Left kidney (tissue), 2 donors: ENCODE results near the gene ADAMTS17. TPM values are rescaled to one million over a fixed set of nuclear protein-coding genes. Genes with fewer than 3 reads are reported as not detected.

Experiments
- DNase-seq: peaks from one replicate; pipeline ENCODE4 v3.0.0-alpha.2; 2013
- polyA plus RNA-seq: library from polyadenylated mRNA; unstranded; fragments of 120-200 nt; gene quantifications from one replicate; pipeline ENCODE4 v1.2.1, GENCODE V29; 2013; ENCODE audit not compliant: insufficient read length

Gene ADAMTS17
- polyA plus RNA-seq, 1 donor, result 2.3 TPM

- DNase-seq, result no peak
Observed at GRCh38 chr15:100174159-100174903, 167.4 kb downstream of the ADAMTS17 start.

GRCh38 chr15:100172356-100173024 is 169.3 kb downstream of the ADAMTS17 start:
- DNase-seq, result no peak

- DNase-seq, result no peak
Observed at GRCh38 chr15:100171411-100171810, 170.4 kb downstream of the ADAMTS17 start.

GRCh38 chr15:100170291-100171210 is 171.2 kb downstream of the ADAMTS17 start:
- no peak for DNase-seq

GRCh38 chr15:100169615-100170290 is 172.0 kb downstream of the ADAMTS17 start:
- no peak for DNase-seq

GRCh38 chr15:100168787-100169186 is 173.0 kb downstream of the ADAMTS17 start:
- DNase-seq, result no peak

- DNase-seq, result no peak
Observed at GRCh38 chr15:100167884-100168375, 173.8 kb downstream of the ADAMTS17 start.

GRCh38 chr15:100166313-100166712 is 175.5 kb downstream of the ADAMTS17 start:
- DNase-seq, result no peak

- no peak for DNase-seq
Observed at GRCh38 chr15:100163961-100164360, 177.8 kb downstream of the ADAMTS17 start.

GRCh38 chr15:100160953-100161352 is 180.8 kb downstream of the ADAMTS17 start:
- no peak for DNase-seq

GRCh38 chr15:100159436-100159835 is 182.3 kb downstream of the ADAMTS17 start:
- no peak for DNase-seq

- no peak for DNase-seq
Observed at GRCh38 chr15:100158356-100158755, 183.4 kb downstream of the ADAMTS17 start.

- DNase-seq, result no peak
Observed at GRCh38 chr15:100156201-100156600, 185.6 kb downstream of the ADAMTS17 start.

GRCh38 chr15:100154338-100154737 is 187.4 kb downstream of the ADAMTS17 start:
- DNase-seq, result no peak

- no peak for DNase-seq
Observed at GRCh38 chr15:100152463-100152862, 189.3 kb downstream of the ADAMTS17 start.

GRCh38 chr15:100150906-100151305 is 190.9 kb downstream of the ADAMTS17 start:
- no peak for DNase-seq

- no peak for DNase-seq
Observed at GRCh38 chr15:100147828-100148227, 193.9 kb downstream of the ADAMTS17 start.

GRCh38 chr15:100143378-100143777 is 198.4 kb downstream of the ADAMTS17 start:
- DNase-seq, result no peak

GRCh38 chr15:100141311-100142001 is 200.3 kb downstream of the ADAMTS17 start:
- no peak for DNase-seq

- DNase-seq, result no peak
Observed at GRCh38 chr15:100140527-100141308, 201.1 kb downstream of the ADAMTS17 start.
